Activated naive CD8-positive, alpha-beta T cell treated with anti-CD3 and anti-CD28 coated beads, Interleukin-2, amount 10 ng/mL, durations not matched to agents 7 days and 5 days (primary cell): Measurements from ENCODE around the gene F2RL1. TPM values are rescaled to one million over a fixed set of nuclear protein-coding genes. Genes with fewer than 3 reads are reported as not detected.
"Not testable (repeated sequence)": the region's sequence is repeated elsewhere in the genome, so short reads cannot be mapped to it uniquely, and the experiment has no call there.

Experiments
- ATAC-seq: fragments of 150-1000 bp; cut with Tn5 transposase; one replicate; pipeline ENCODE4 v1.10.0; 2021; ENCODE audit warnings: low read depth, moderate library complexity
- POLR2A ChIA-PET: fragments of 350-600 bp; sonication (Branson Sonifier 250); formaldehyde crosslinking; loops from one replicate; lab custom pipeline; 2021; ENCODE audit warnings: antibody characterized with exemption; lab: Charles Lee
- DNase-seq: peaks from one replicate; pipeline ENCODE4 v3.0.0; 2021
- H3K27ac Mint-ChIP-seq: one replicate; pipeline ENCODE4 v1.8.0; 2022; ENCODE audit warnings: mild to moderate bottlenecking, mixed read lengths
- H3K27me3 Mint-ChIP-seq: one replicate; pipeline ENCODE4 v1.8.0; 2022; ENCODE audit warnings: mild to moderate bottlenecking, moderate library complexity, mixed read lengths
- H3K36me3 Mint-ChIP-seq: one replicate; pipeline ENCODE4 v1.8.0; 2021; ENCODE audit warnings: mild to moderate bottlenecking, mixed read lengths
- H3K4me1 Mint-ChIP-seq: one replicate; pipeline ENCODE4 v1.8.0; 2021; ENCODE audit warnings: mixed read lengths
- H3K4me3 Mint-ChIP-seq: one replicate; pipeline ENCODE4 v1.8.0; 2022; ENCODE audit warnings: mild to moderate bottlenecking, moderate library complexity, mixed read lengths
- H3K9me3 Mint-ChIP-seq: one replicate; pipeline ENCODE4 v1.8.0; 2021; ENCODE audit warnings: mixed read lengths
- total RNA-seq, 2 experiments: library from RNA; stranded (reverse); gene quantifications; one replicate each; pipeline ENCODE4 v1.2.3, GENCODE V29; 2021

Gene F2RL1
- total RNA-seq, 2 experiments from 2014 or later: 2.7 to 3.4 TPM

GRCh38 chr5:76791461-76791860 is 27.4 kb upstream of the F2RL1 start:
- peaks cover 2% of the 10 kb centered on the region for H3K27me3 Mint-ChIP-seq
- no peak for DNase-seq
- no peaks in the 10 kb centered on the region for H3K4me1 Mint-ChIP-seq
- POLR2A ChIA-PET: no interaction called here
- ATAC-seq: no peak
- no peak overlapping the region for H3K4me3 Mint-ChIP-seq
- H3K9me3 Mint-ChIP-seq: no peaks in the 10 kb centered on the region
- no peak overlapping the region for H3K27ac Mint-ChIP-seq
- no peaks in the 10 kb centered on the region for H3K36me3 Mint-ChIP-seq

GRCh38 chr5:76794871-76795270 is 24.0 kb upstream of the F2RL1 start:
- Mint-ChIP-seq H3K36me3 (no peaks in the 10 kb centered on the region), H3K27ac (no peak overlapping the region), H3K27me3 (no peaks in the 10 kb centered on the region)

GRCh38 chr5:76799588-76799987 is 19.2 kb upstream of the F2RL1 start:
- ATAC-seq (no peak), DNase-seq (no peak)
- H3K9me3 Mint-ChIP-seq: no peaks in the 10 kb centered on the region
- H3K36me3 Mint-ChIP-seq: no peaks in the 10 kb centered on the region
- POLR2A ChIA-PET: no interaction called here
- H3K27ac Mint-ChIP-seq: no peak overlapping the region
- H3K4me3 Mint-ChIP-seq: no peak overlapping the region
- H3K27me3 Mint-ChIP-seq: peaks cover 14% of the 10 kb centered on the region
- H3K4me1 Mint-ChIP-seq: no peaks in the 10 kb centered on the region

More at GRCh38 chr5:76794871-76795270, 24.0 kb upstream of the F2RL1 start:
- DNase-seq (no peak), ATAC-seq (no peak)
- Mint-ChIP-seq H3K4me3 (no peak overlapping the region), H3K9me3 (no peaks in the 10 kb centered on the region), H3K4me1 (no peaks in the 10 kb centered on the region)
- POLR2A ChIA-PET: no interaction called here

GRCh38 chr5:76800579-76800978 is 18.3 kb upstream of the F2RL1 start:
- ATAC-seq (no peak), DNase-seq (no peak)
- POLR2A ChIA-PET: no interaction called here
- Mint-ChIP-seq H3K4me3 (no peak overlapping the region), H3K27me3 (peaks cover 14% of the 10 kb centered on the region), H3K27ac (no peak overlapping the region), H3K9me3 (no peaks in the 10 kb centered on the region), H3K36me3 (no peaks in the 10 kb centered on the region), H3K4me1 (no peaks in the 10 kb centered on the region)

- DNase-seq (no peak), ATAC-seq (no peak)
- POLR2A ChIA-PET: no interaction called here
- peaks cover 14% of the 10 kb centered on the region for H3K27me3 Mint-ChIP-seq
- no peak overlapping the region for H3K27ac Mint-ChIP-seq
- H3K9me3 Mint-ChIP-seq: no peaks in the 10 kb centered on the region
- no peaks in the 10 kb centered on the region for H3K4me1 Mint-ChIP-seq
- H3K4me3 Mint-ChIP-seq: no peak overlapping the region
- H3K36me3 Mint-ChIP-seq: no peaks in the 10 kb centered on the region
These were observed 17.5 kb upstream of the F2RL1 start for GRCh38 chr5:76801159-76801802.

GRCh38 chr5:76801803-76802195 is 17.0 kb upstream of the F2RL1 start:
- peaks cover 14% of the 10 kb centered on the region for H3K27me3 Mint-ChIP-seq

GRCh38 chr5:76804266-76804665 is 14.6 kb upstream of the F2RL1 start:
- no peak overlapping the region for H3K4me3 Mint-ChIP-seq
- no peaks in the 10 kb centered on the region for H3K36me3 Mint-ChIP-seq
- H3K9me3 Mint-ChIP-seq: no peaks in the 10 kb centered on the region
- no peak overlapping the region for H3K27ac Mint-ChIP-seq
- DNase-seq (no peak), ATAC-seq (no peak)
- peaks cover 14% of the 10 kb centered on the region for H3K27me3 Mint-ChIP-seq
- POLR2A ChIA-PET: no interaction called here
- H3K4me1 Mint-ChIP-seq: no peaks in the 10 kb centered on the region

More at GRCh38 chr5:76801803-76802195, 17.0 kb upstream of the F2RL1 start:
- Mint-ChIP-seq H3K9me3 (no peaks in the 10 kb centered on the region), H3K27ac (no peak overlapping the region), H3K4me3 (no peak overlapping the region), H3K36me3 (no peaks in the 10 kb centered on the region), H3K4me1 (no peaks in the 10 kb centered on the region)
- ATAC-seq (no peak), DNase-seq (no peak)
- POLR2A ChIA-PET: no interaction called here

GRCh38 chr5:76805821-76806505 is 12.9 kb upstream of the F2RL1 start:
- H3K27me3 Mint-ChIP-seq: peaks cover 19% of the 10 kb centered on the region
- ATAC-seq (no peak), DNase-seq (no peak)
- no peak overlapping the region for H3K4me3 Mint-ChIP-seq
- POLR2A ChIA-PET: interaction anchor here (0.6 kb wide), 1 partner anchor 1497 kb away, joined by 4 read pairs; no protein-coding TSS in a partner anchor
- no peak overlapping the region for H3K27ac Mint-ChIP-seq
- no peaks in the 10 kb centered on the region for H3K4me1 Mint-ChIP-seq
- H3K9me3 Mint-ChIP-seq: no peaks in the 10 kb centered on the region
- H3K36me3 Mint-ChIP-seq: no peaks in the 10 kb centered on the region

- H3K9me3 Mint-ChIP-seq: no peaks in the 10 kb centered on the region
- DNase-seq: no peak
- H3K36me3 Mint-ChIP-seq: no peaks in the 10 kb centered on the region
- H3K27ac Mint-ChIP-seq: no peak overlapping the region
- no peak for ATAC-seq
- peaks cover 14% of the 10 kb centered on the region for H3K27me3 Mint-ChIP-seq
- POLR2A ChIA-PET: interaction anchor here (0.6 kb wide), 1 partner anchor 12 kb away, joined by 4 read pairs; no protein-coding TSS in a partner anchor
- no peaks in the 10 kb centered on the region for H3K4me1 Mint-ChIP-seq
- no peak overlapping the region for H3K4me3 Mint-ChIP-seq
These were observed 11.5 kb upstream of the F2RL1 start for GRCh38 chr5:76807296-76807695.

GRCh38 chr5:76808141-76808691 is 10.6 kb upstream of the F2RL1 start:
- no peak overlapping the region for H3K4me3 Mint-ChIP-seq
- peaks cover 10% of the 10 kb centered on the region for H3K27me3 Mint-ChIP-seq

GRCh38 chr5:76809141-76809540 is 9.7 kb upstream of the F2RL1 start:
- H3K36me3 Mint-ChIP-seq: no peaks in the 10 kb centered on the region
- POLR2A ChIA-PET: no interaction called here
- H3K4me3 Mint-ChIP-seq: no peak overlapping the region
- no peak for ATAC-seq
- H3K4me1 Mint-ChIP-seq: peaks cover 2% of the 10 kb centered on the region
- peaks cover 7% of the 10 kb centered on the region for H3K27me3 Mint-ChIP-seq
- H3K27ac Mint-ChIP-seq: no peak overlapping the region
- no peak for DNase-seq
- no peaks in the 10 kb centered on the region for H3K9me3 Mint-ChIP-seq

More at GRCh38 chr5:76808141-76808691, 10.6 kb upstream of the F2RL1 start:
- no peaks in the 10 kb centered on the region for H3K9me3 Mint-ChIP-seq
- no peaks in the 10 kb centered on the region for H3K4me1 Mint-ChIP-seq
- DNase-seq (no peak), ATAC-seq (no peak)
- H3K36me3 Mint-ChIP-seq: no peaks in the 10 kb centered on the region
- H3K27ac Mint-ChIP-seq: no peak overlapping the region
- POLR2A ChIA-PET: no interaction called here

GRCh38 chr5:76810236-76810635 is 8.6 kb upstream of the F2RL1 start:
- Mint-ChIP-seq H3K4me1 (peaks cover 3% of the 10 kb centered on the region), H3K27me3 (peaks cover 7% of the 10 kb centered on the region), H3K27ac (no peak overlapping the region), H3K4me3 (no peak overlapping the region), H3K9me3 (no peaks in the 10 kb centered on the region), H3K36me3 (no peaks in the 10 kb centered on the region)
- ATAC-seq (no peak), DNase-seq (no peak)
- POLR2A ChIA-PET: no interaction called here

- Mint-ChIP-seq H3K27me3 (peaks cover 16% of the 10 kb centered on the region), H3K27ac (no peak overlapping the region), H3K9me3 (no peaks in the 10 kb centered on the region), H3K4me3 (no peak overlapping the region), H3K4me1 (peaks cover 3% of the 10 kb centered on the region), H3K36me3 (no peaks in the 10 kb centered on the region)
- DNase-seq (no peak), ATAC-seq (no peak)
- POLR2A ChIA-PET: no interaction called here
These were observed 7.6 kb upstream of the F2RL1 start for GRCh38 chr5:76811214-76811613.

- H3K27me3 Mint-ChIP-seq: peaks cover 25% of the 10 kb centered on the region
- H3K27ac Mint-ChIP-seq, ATAC-seq, H3K4me1 Mint-ChIP-seq, H3K36me3 Mint-ChIP-seq, H3K4me3 Mint-ChIP-seq, H3K9me3 Mint-ChIP-seq, DNase-seq, POLR2A ChIA-PET: not testable (repeated sequence)
These were observed 6.6 kb upstream of the F2RL1 start for GRCh38 chr5:76812209-76812608.
